ENCODE results near the gene LMO1. TPM values are rescaled to one million over a fixed set of nuclear protein-coding genes. Genes with fewer than 3 reads are reported as not detected.

The LMO1 gene
- total and polyA plus RNA-seq, 11 donors, result 0.42 to 4.1 (median 2.1) TPM; not detected in 1

DNA sequence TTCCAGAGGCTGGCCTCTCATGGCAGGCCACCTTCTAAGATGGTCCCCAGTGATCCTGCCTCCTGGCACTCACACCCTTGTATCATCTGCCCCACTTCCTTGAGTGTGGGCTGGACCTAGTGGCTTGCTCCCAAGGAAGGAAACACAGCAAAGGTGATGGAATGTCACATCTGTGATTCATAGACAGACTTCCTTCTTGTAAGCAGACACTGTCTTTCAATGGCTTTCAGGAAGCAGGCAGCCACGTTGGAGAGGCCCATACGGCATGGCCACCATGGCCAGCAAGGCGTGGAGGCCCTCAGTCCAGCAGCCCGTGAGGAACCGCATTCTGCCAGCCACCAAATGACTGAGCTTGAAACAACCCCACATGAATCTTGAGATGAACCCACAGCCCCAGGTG, 11.3 kb downstream of the LMO1 start:
- WGBS, 4 donors, result 70 to 84% (median 80%) methylated on average over 5 of the region's 5 CpGs
- DNase-seq (no peak), ATAC-seq (no peak)
- Histone ChIP-seq H3K4me1 (no peaks in the 10 kb centered on the region), H3K36me3 (no peaks in the 10 kb centered on the region), H3K9me3 (no peaks in the 10 kb centered on the region), H3K27me3 (peaks cover 0 to 2% (median 0%) of the 10 kb centered on the region in 9 donors), H3K27ac (no peak overlapping the region), H3K4me3 (no peak overlapping the region)
- intact Hi-C loops (cut with DNase I), result no loop called here
- TF ChIP-seq POLR2A (IDR thresholded peaks at IDR 0.05), result no peak
- no peak for TF ChIP-seq CTCF (IDR thresholded peaks at IDR 0.05)

- intact Hi-C loops (cut with DNase I), result no loop called here
- Histone ChIP-seq H3K9me3 (no peaks in the 10 kb centered on the region), H3K36me3 (no peaks in the 10 kb centered on the region), H3K4me3 (no peak overlapping the region), H3K4me1 (no peaks in the 10 kb centered on the region), H3K27ac (no peak overlapping the region), H3K27me3 (peaks cover 0 to 2% (median 0%) of the 10 kb centered on the region in 9 donors)
- no peak for DNase-seq
- 86 to 97% (median 90%) methylated on average over 10 of the region's 10 CpGs for WGBS, 4 donors
- no peak for TF ChIP-seq POLR2A (IDR thresholded peaks at IDR 0.05)
- no peak for TF ChIP-seq CTCF (IDR thresholded peaks at IDR 0.05)
- no peak for ATAC-seq
Observed at GRCh38 chr11:8251616-8252295, 11.9 kb downstream of the LMO1 start.

DNA sequence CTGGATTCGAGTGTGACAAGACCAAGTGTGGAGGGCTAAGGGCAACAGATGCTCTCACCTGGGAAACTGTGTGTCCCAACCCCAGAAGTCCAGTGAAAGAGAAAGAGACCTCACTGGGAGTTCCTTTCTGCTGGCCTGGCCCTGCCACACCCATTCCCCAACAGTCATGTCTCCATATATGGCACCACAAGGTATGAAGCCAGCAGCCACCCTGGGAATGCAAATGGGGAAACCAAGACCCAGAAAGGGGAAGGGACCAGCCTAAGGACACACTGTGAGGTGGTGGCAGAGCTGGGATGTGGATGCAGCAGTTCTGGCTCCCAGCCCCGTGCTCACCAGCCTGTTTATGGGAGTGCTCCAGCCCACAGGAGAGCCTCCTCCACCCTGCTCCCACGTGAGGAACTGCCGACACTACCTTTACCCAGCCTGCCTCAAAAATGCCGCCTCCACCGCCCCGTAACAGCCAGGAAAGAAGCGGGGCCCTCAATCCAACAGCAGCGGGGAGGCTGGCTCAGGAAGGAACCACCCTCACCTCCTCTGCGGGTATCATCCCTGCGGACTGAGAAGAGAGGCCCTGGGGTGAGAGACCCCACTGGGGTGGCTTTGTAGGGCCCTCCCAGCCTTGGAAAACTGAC, 12.6 kb downstream of the LMO1 start:
- H3K9me3 ChIP-seq, result no peaks in the 10 kb centered on the region
- H3K27me3 ChIP-seq, result peaks cover 0 to 2% (median 0%) of the 10 kb centered on the region in 9 donors
- intact Hi-C loops (cut with DNase I), result no loop called here
- ATAC-seq, result no peak
- DNase-seq, result no peak
- H3K4me1 ChIP-seq, result no peaks in the 10 kb centered on the region
- TF ChIP-seq CTCF (IDR thresholded peaks at IDR 0.05) (no peak), POLR2A (IDR thresholded peaks at IDR 0.05) (no peak)
- 87 to 92% (median 89%) methylated on average over 11 of the region's 11 CpGs for WGBS, 4 donors
- H3K4me3 ChIP-seq, result no peak overlapping the region
- no peaks in the 10 kb centered on the region for H3K36me3 ChIP-seq
- H3K27ac ChIP-seq, result no peak overlapping the region

- no peak for DNase-seq
- Histone ChIP-seq H3K4me1 (no peaks in the 10 kb centered on the region), H3K27me3 (peaks cover 0 to 2% (median 0%) of the 10 kb centered on the region in 9 donors), H3K9me3 (no peaks in the 10 kb centered on the region), H3K4me3 (no peak overlapping the region), H3K27ac (no peak overlapping the region), H3K36me3 (no peaks in the 10 kb centered on the region)
- ATAC-seq, result no peak
- TF ChIP-seq POLR2A (IDR thresholded peaks at IDR 0.05) (no peak), CTCF (IDR thresholded peaks at IDR 0.05) (no peak)
- intact Hi-C loops (cut with DNase I), result no loop called here
- 58 to 72% (median 66%) methylated on average over 5 of the region's 5 CpGs for WGBS, 4 donors
Observed at GRCh38 chr11:8250434-8250833, 13.2 kb downstream of the LMO1 start.

All from heart left ventricle (tissue), 16 donors.